HG03442 (cell line): ENCODE results near the gene ADAMTSL4.
"Not testable (repeated sequence)": the region's sequence is repeated elsewhere in the genome, so short reads cannot be mapped to it uniquely, and the experiment has no call there.

Source experiments
- ATAC-seq: cut with Tn5 transposase; IDR thresholded peaks from one replicate; pipeline ENCODE4 v1.9.1; 2021; ENCODE audit warnings: mild to moderate bottlenecking, moderate library complexity; ENCODE audit not compliant: unreplicated experiment

The ADAMTSL4 gene

DNA sequence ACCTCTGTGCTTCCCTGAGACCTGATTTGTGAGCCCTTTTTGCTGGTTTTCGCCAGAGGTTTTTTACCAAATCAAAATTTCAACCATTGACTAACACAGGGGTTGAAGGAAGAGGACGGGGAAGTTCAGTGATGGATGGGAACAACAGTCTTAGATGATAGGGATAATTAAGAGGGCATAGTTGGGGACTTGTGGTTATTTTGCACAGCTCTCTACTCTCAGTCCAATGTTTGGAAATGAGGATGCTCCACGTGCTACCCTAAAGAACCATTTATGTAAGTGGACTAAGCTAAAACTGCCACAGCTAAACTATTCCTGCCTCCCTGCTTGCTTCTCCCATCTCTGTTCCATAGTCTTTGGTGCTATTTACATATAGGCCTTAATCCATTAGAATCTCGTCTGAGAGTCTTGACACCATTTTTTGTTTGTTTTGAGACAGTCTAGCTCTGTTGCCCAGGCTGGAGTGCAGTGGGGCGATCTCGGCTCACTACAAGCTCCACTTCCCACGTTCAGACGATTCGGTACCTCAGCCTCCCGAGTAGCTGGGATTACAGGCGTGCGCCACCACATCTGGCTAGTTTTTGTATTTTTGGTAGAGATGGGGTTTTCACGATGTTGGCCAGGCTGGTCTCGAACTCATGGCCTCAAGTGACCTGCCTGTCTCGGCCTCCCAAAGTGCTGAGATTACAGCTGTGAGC, 30.9 kb downstream of the ADAMTSL4 start:
- ATAC-seq = no peak

DNA sequence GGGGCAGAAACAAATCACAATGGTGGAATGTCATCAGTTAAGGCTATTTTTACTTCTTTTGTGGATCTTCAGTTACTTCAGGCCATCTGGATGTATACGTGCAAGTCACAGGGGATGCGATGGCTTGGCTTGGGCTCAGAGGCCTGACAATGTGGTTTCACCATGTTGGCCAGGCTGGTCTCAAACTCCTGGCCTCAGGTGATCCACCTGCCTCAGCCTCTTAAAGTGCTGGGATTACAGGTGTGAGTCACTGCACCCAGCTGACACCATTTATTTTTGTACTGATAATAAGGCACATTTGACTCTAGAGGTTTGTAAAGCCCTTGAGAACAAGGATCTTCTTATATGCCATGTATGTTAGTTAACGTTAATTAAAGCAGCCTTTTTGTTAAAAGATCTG, 31.8 kb downstream of the ADAMTSL4 start:
- ATAC-seq = not testable (repeated sequence)

DNA sequence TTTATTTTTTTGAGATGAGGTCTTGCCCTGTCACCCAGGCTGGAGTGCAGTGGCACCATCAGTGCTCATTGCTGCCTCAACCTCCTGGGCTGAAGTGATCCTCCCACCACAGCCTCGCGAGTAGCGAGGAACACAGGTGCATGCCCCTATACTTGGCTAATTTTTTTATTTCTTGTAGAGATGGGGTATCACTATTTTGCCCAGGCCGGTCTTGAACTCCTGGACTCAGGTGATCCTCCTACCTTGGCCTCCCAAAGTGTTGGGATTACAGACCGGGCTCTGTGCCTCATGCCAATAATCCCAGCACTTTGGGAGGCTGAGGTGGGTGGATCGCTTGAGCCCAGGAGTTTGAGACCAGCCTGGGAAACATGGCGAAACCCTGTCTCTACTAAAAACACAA, 32.2 kb downstream of the ADAMTSL4 start:
- ATAC-seq = not testable (repeated sequence)

DNA sequence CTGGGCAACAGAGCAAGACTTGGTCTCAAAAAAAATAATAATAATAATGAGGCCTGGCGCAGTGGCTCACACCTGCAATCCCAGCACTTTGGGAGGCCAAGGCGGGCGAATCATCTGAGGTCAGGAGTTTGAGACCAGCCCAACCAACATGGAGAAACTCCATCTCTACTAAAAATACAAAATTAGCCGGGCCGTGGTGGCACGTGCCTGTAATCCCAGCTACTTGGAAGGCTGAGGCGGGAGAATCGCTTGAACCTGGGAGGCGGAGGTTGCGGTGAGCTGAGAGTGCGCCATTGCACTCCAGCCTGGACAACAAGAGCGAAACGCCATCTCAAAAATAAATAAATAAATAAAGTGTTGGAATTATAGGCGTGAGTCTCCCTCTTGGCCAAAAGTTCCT, 32.8 kb downstream of the ADAMTSL4 start:
- not testable (repeated sequence) for ATAC-seq

DNA sequence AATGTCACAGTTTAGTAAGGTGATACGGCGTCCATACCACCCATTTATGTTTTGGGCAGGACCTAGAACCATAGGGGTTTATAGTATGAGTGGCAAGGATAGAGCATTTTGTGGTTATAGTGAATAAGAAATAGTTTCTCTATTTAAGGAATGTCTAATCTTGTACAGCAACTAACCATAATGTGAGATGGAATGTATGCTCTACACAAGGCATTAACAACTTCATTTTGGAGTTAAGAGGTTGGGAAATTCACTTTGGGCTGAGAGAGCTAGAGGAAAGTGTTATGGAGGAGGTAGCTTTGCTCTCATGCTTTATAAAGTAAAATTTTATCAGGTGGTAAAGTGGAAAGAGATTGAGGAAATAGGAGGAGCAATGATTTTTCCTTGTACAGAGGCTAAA, 33.2 kb downstream of the ADAMTSL4 start:
- no peak for ATAC-seq

DNA sequence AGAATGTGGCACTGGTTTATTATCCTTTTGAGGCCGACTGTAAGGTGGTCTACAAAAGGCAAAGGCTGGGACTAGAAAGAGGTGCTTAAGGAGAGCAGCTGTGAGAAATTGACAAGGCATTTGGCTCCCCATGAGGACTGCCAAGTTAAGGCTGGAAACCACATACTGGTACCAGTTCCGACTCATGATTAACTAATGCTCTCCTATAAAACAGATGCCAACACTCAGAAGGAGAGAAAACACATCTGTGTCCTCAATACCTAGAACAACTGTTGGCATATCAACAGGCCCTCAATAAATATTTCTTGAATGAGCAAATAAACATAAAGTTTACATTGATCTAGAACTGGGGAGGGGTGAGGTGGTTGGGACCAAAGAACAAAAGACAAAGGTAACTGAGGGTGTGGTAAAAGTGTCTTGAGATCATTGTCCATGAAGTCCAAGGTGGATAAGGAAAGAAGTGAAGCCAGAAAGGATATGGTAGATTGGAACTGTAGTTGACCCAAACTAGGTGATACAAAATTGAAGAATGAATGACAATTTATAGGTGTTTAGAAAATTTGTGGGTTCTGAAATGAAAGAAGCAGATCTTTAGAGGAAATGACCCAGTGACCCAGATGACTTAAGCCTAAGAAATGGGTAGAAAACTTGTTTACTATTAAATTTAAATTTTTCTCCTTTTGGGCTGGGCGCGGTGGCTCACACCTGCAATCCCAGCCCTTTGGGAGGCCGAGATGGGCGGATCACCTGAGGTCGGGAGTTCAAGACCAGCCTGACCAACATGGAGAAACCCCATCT, 47.1 kb downstream of the ADAMTSL4 start:
- no peak for ATAC-seq

DNA sequence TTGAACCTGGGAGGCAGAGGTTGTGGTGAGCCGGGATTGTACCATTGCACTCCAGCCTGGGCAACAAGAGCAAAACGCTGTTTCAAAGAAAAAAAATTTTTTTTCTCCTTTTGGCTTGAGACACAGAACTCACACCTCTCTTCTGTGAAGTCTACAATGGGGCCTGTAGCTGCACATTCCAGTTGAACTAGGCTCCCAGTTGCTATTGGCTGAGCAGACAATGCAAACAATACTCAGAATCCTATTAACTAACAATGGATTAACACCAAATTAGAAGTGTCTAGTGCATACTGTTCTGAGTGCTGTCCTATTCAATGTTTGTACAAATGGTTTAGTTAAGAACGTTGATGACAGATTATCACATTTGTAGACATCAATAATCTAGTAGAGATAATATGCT, 47.8 kb downstream of the ADAMTSL4 start:
- ATAC-seq = no peak

DNA sequence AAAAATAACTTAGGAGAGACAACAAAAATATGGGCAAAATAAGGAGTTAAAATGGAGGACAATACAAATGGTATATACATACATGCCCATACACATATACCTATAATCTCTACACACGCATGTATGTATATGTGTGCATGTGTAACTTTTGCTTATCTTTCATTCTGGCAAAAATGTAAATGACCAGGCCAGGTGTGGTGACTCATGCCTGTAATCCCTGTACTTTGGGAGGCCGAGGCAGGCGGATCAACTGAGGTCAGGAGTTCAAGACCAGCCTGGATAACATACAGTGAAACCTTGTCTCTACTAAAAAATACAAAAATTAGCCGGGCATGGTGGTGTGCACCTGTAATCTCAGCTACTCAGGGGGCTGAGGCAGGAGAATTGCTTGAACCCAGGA, 49.1 kb downstream of the ADAMTSL4 start:
- ATAC-seq = not testable (repeated sequence)

DNA sequence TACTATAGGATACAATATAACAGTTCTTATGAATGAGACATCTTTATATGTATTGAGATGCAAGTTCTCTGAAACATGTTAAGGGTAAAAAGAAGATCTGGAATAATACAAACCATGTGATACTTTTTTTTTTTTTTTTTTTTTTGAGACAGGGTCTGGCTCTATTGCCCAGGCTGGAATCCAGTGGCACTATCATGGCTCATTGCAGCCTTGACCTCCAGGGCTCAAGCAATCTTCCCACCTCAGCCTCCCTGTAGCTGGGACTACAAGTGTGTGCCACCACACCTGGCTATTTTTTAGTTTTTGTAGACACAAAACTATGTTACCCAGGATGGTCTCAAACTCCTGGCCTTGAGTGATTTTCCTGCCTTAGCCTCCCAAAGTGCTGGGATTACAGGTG, 52.3 kb downstream of the ADAMTSL4 start:
- ATAC-seq = no peak

DNA sequence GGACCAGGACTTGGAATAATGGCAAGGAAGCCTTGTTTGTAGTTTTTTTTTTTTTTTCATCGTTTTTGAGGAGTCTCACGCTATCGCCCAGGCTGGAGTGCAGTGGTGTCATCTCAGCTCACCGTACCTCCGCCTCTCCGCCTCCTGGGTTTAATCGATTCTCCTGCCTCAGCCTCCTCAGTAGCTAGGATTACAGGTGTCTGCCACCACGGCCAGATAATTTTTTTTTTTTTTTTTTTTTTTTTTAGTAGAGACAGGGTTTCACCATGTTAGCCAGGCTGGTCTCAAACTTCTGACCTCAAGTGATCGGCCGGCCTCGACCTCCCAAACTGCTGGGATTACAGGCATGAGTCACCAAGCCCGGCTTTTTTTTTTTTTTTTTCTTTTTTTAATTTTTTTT, 53.2 kb downstream of the ADAMTSL4 start:
- ATAC-seq = not testable (repeated sequence)

DNA sequence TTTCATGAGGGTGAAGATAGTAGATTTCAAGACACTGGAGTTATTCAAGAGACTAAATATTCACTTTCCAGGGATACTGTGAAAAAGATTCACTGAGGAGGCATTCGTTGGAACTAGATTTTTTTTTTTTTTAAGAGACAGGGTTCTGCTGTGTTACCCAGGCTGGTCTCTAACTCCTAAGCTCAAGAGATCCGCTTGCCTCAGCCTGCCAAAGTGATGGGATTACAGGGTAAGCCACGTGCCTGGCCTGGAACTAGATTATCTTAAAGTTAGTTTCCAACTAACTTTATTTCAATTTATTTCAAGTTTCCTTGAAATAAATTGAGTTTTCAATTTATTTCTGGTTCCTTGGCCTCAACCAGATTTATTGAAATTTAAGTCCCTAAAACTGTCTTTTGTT, 54.5 kb downstream of the ADAMTSL4 start:
- ATAC-seq = no peak

DNA sequence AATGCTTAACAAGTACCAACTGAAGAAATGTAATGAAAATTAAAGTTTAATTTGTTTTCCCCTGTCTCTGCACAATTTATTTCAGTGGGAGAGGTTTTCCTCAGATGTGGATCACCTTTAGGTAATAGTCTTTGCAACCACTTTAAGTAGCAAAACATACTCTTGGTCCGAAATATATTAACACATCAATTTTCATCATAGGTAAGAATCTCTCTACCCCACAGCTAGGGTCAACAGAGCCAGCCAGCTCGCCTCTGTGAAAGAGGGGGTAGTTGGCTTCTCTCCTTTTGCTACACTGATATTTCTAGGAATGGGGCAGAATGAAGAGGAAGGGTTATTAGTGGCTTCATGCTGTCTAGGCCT, 55.0 kb downstream of the ADAMTSL4 start:
- no peak for ATAC-seq

DNA sequence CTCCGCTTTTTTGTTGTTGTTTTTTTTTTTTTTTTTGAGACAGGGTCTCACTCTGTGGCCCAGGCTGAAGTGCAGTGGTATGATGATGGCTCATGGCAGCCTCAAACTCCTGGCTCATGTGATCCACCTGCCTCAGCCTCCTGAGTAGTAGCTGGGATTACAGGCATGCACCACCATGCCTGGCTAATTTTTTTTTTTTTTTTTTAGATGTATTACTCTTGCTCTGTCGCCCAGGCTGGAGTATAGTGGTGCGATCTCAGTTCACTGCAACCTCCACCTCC, 56.2 kb downstream of the ADAMTSL4 start:
- ATAC-seq = not testable (repeated sequence)

DNA sequence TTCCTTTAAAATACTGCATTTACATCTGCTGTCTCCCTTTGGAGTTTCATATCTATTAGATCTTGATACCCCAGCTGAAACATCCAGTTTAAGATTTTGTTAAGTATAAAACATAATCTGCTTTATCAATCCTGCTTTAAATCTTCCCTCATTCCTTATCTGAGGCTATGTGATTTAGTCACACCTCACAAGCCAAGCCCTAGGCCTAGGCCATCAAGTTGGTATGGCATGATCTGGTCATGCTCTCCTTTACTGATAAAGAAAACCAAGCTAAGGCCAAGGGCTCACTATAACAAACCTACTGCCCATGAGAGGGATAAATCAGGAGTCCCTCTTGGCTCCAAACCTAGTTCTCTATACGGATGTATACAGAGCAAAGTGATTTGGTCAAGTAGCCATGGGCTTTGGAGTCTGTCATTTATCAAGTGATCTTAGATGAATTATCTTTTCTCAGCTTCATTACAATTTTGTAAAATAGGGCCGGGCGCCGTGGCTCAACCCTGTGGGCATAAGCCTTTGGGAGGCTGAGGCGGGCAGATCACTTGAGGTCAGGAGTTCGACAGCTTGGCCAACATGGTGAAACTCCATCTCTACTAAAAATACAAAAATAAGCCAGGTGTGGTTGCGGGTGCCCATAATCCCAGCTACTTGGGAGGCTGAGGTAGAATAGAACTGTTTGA, 57.4 kb downstream of the ADAMTSL4 start:
- no peak for ATAC-seq

DNA sequence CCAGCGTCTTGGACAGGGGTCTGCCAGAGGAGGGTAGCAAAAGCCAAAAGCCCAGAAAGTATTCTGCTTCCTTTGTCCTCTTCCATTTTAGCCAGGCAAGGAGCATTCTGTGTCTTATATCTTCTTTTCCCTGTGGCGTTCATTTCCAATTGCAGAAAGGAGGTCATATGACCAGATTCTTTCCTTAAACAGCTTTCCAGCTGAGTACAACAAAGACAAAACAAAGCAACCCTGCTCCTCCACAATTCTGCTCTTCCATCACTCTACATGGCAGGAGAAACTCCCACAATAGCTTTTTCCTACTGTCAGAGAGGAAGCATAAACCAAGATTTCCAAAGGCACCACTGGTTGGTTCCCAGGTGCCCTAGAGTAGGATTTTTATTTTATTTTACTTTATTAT, 60.5 kb downstream of the ADAMTSL4 start:
- ATAC-seq = no peak
